ENCODE results near the gene KIF5C. TPM values are rescaled to one million over a fixed set of nuclear protein-coding genes. Genes with fewer than 3 reads are reported as not detected.

The KIF5C gene
- total RNA-seq, 3 donors from 2014 or later, result 2.7 to 13.3 (median 6.2) TPM

GRCh38 chr2:148935791-148936190, 60.8 kb downstream of the KIF5C start:
- no peaks in the 10 kb centered on the region for H3K4me1 ChIP-seq
- H3K4me3 ChIP-seq, result no peak overlapping the region
- TF ChIP-seq POLR2A (IDR thresholded peaks at IDR 0.05), result no peak
- TF ChIP-seq CTCF (IDR thresholded peaks at IDR 0.05), result no peak
- TF ChIP-seq POLR2AphosphoS5 (IDR thresholded peaks at IDR 0.05), result no peak
- no peaks in the 10 kb centered on the region for H3K27me3 ChIP-seq
- intact Hi-C loops (cut with DNase I; ENCODE audit: low total_unique reads), result no loop called here
- H3K27ac ChIP-seq, result no peak overlapping the region
- no peak for DNase-seq (ENCODE audit: low spot score in 2 of 2)
- H3K36me3 ChIP-seq, result no peaks in the 10 kb centered on the region
- no peaks in the 10 kb centered on the region for H3K9me3 ChIP-seq

- Histone ChIP-seq H3K27ac (no peak overlapping the region), H3K27me3 (no peaks in the 10 kb centered on the region), H3K4me1 (no peaks in the 10 kb centered on the region), H3K9me3 (no peaks in the 10 kb centered on the region), H3K36me3 (no peaks in the 10 kb centered on the region), H3K4me3 (no peak overlapping the region)
- intact Hi-C loops (cut with DNase I; ENCODE audit: low total_unique reads), result no loop called here
- DNase-seq (ENCODE audit: low spot score in 2 of 2), result no peak
- TF ChIP-seq POLR2A (IDR thresholded peaks at IDR 0.05) (no peak), POLR2AphosphoS5 (IDR thresholded peaks at IDR 0.05) (no peak), CTCF (IDR thresholded peaks at IDR 0.05) (no peak)
Observed at GRCh38 chr2:148936857-148937450, 61.9 kb downstream of the KIF5C start.

- H3K4me1 ChIP-seq, result no peaks in the 10 kb centered on the region
- intact Hi-C loops (cut with DNase I; ENCODE audit: low total_unique reads), result no loop called here
- no peak for TF ChIP-seq CTCF (IDR thresholded peaks at IDR 0.05)
- no peak for TF ChIP-seq POLR2A (IDR thresholded peaks at IDR 0.05)
- TF ChIP-seq POLR2AphosphoS5 (IDR thresholded peaks at IDR 0.05), result no peak
- no peak overlapping the region for H3K4me3 ChIP-seq
- no peaks in the 10 kb centered on the region for H3K27me3 ChIP-seq
- no peak overlapping the region for H3K27ac ChIP-seq
- H3K36me3 ChIP-seq, result no peaks in the 10 kb centered on the region
- H3K9me3 ChIP-seq, result no peaks in the 10 kb centered on the region
- no peak for DNase-seq (ENCODE audit: low spot score in 2 of 2)
Observed at GRCh38 chr2:148939271-148939670, 64.2 kb downstream of the KIF5C start.

DNA sequence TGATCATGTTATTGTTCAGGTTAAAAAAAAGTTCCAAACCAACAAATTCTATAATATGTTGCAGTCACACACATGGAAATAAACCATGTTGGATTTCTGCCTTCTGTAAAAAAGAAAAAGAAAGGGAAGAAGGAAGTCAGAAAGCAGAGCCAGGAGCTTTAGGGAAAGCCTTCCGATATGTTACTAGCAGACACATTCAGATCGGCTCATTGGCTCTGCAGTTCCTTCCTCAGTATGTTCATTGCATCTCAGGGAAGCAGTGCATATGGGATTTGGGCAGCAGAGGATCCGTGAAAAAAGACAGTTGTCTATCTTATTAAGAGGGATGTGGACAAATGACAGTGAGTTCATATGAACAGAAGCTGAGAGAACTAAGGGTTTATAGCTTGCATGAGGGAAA, 68.1 kb downstream of the KIF5C start:
- H3K36me3 ChIP-seq, result no peaks in the 10 kb centered on the region

DNA sequence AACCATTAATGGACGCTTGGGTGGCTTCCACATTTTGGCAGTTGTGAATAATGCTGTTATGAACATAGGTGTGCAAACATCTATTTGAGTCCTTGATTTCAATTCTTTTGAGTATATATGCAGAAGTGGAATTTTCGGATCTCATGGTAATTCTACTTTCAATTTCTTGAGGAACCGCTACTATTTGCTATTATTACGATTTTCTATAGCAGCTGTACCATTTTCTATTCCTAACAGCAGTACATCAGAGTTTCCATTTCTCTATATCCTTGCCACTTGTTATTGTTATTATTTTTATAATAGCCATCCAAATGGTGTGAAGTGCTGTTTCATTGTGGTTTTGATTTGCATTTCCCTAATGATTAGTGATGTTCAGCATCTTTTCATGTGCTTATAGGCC, 69.5 kb downstream of the KIF5C start:
- Histone ChIP-seq H3K4me1 (no peaks in the 10 kb centered on the region), H3K27ac (no peak overlapping the region), H3K36me3 (no peaks in the 10 kb centered on the region), H3K27me3 (no peaks in the 10 kb centered on the region), H3K4me3 (no peak overlapping the region), H3K9me3 (peaks cover 0 to 9% of the 10 kb centered on the region in 2 donors)
- intact Hi-C loops (cut with DNase I; ENCODE audit: low total_unique reads), result no loop called here
- no peak for TF ChIP-seq POLR2A (IDR thresholded peaks at IDR 0.05)
- no peak for TF ChIP-seq POLR2AphosphoS5 (IDR thresholded peaks at IDR 0.05)
- TF ChIP-seq CTCF (IDR thresholded peaks at IDR 0.05), result no peak
- no peak for DNase-seq (ENCODE audit: low spot score in 2 of 2)

More for the DNA sequence above, 68.1 kb downstream of the KIF5C start:
- intact Hi-C loops (cut with DNase I; ENCODE audit: low total_unique reads), result no loop called here
- H3K4me1 ChIP-seq, result no peaks in the 10 kb centered on the region
- DNase-seq (ENCODE audit: low spot score in 2 of 2), result no peak
- no peaks in the 10 kb centered on the region for H3K27me3 ChIP-seq
- H3K27ac ChIP-seq, result no peak overlapping the region
- no peak overlapping the region for H3K4me3 ChIP-seq
- peaks cover 0 to 9% of the 10 kb centered on the region in 2 donors for H3K9me3 ChIP-seq
- no peak for TF ChIP-seq CTCF (IDR thresholded peaks at IDR 0.05)
- TF ChIP-seq POLR2A (IDR thresholded peaks at IDR 0.05), result no peak
- no peak for TF ChIP-seq POLR2AphosphoS5 (IDR thresholded peaks at IDR 0.05)

Data from breast epithelium (tissue), 4 donors.